HG03135 (cell line): ENCODE results near the gene PES1.
"Not testable (repeated sequence)": the region's sequence is repeated elsewhere in the genome, so short reads cannot be mapped to it uniquely, and the experiment has no call there.

Experiments used
- ATAC-seq: cut with Tn5 transposase; IDR thresholded peaks from one replicate; pipeline ENCODE4 v1.9.1; 2021; ENCODE audit warnings: mild to moderate bottlenecking, moderate library complexity; ENCODE audit not compliant: unreplicated experiment

Gene PES1

DNA sequence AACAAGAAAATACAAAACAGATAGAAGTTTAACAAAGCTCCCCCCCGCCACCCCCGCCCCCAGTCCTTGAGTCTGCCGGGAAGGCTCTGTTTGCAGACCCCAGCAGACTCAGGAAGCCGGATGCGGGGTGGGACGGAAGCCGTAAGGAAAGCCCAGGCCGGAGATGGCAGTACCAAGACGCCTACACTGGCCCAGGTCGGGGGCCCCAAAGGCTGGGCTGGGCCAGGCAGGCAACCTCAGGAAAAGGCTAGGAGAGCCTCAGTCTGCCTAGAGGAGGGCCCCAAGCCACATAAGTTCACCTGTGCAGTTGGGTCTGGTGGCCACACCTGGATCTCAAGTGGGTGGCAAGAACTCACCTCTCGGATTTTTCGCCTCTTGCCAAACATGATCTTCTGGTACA lies 13.2 kb downstream of the PES1 start:
- no peak for ATAC-seq

DNA sequence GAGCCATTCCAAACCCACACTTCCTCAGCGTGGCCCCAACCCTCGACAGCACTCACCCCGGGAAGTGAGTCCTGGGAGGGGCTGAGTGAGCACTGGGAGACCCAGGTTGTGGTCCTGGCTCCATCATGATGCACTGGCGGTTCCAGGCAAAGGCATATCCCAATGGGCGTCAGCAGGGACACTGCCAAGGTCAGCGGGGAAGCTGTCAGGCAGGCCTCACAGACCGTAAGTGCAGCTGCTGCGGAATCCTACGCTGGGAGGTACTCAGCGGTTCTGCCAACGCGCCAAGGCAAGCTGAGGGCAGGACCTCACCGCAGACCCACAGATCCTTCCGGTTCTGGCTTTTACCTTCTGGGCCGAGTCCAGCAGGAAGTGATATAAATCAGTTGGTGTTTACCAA lies 15.9 kb downstream of the PES1 start:
- ATAC-seq = no peak

- no peak for ATAC-seq
These were observed 16.6 kb downstream of the PES1 start for GRCh38 chr22:30574997-30575671.

GRCh38 chr22:30574095-30574981 lies 17.4 kb downstream of the PES1 start, which contains the start of gene GAL3ST1:
TSS of gene GAL3ST1 (minus strand) at chr22:30574665. CDS start at chr22:30557392, 17,273 bp downstream.
- ATAC-seq = no peak

GRCh38 chr22:30573594-30574094 lies 18.1 kb downstream of the PES1 start:
- no peak for ATAC-seq

DNA sequence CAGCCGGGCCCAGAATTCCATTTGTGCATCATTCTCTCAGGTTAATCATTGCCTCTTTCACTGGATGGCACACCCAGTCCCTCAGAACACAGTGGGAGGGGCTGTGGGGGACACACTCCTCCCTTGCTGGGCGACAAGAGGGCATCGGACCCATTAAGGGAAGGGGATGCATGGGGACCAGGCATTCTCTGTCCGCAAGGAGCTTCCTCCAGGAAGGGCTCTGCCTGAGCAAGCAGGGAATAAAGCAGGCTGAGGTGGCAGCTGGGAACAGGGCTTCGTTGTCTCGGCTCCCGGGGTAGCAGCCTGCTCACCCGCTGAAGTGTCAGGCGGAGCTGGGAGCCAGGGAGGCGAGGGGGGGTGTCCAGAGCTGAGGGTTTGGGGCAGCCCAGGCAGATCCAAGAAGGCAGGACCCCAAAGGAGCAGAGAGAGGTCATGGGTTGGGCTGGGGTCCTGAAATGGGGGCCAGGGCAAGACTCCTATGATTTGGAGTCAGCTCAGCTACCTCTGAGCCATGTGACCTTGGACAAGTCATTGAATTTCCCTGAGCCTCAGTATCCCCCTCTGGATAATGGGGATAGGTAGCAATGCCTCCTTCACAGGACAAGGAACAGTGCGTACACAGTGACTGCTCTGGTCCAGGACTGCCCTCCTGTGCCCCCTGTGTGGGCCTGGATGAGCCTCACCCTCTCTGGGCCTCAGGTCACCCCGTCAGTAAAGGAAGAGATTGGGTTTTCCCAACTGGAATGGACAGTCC lies 18.7 kb downstream of the PES1 start:
- ATAC-seq = no peak

- no peak for ATAC-seq
These were observed 19.5 kb downstream of the PES1 start for GRCh38 chr22:30572210-30572609.

DNA sequence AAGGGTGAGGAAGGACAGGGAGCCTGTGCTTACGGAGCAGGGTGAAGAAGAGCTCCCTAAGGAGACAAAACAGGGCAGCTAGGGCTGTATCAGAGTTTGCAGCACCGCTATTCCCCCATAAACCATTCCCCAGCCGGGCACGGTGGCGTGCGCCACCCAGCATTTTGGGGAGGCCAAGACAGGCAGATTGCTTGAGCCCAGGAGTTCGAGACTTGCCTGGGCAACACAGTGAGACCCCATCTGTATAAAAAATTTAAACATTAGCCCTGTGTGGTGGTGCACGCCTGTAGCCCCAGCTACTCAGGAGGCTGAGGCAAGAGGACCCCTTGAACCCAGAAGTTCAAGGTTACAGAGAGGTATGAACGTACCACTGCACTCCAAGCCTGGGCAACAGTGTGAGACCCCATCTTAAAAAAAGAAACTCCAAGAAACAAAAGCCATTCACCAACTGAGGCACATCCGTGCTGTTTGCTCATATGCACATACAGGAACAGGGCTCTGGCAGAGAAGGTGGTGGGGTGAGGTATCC lies 22.0 kb downstream of the PES1 start:
- ATAC-seq = no peak

DNA sequence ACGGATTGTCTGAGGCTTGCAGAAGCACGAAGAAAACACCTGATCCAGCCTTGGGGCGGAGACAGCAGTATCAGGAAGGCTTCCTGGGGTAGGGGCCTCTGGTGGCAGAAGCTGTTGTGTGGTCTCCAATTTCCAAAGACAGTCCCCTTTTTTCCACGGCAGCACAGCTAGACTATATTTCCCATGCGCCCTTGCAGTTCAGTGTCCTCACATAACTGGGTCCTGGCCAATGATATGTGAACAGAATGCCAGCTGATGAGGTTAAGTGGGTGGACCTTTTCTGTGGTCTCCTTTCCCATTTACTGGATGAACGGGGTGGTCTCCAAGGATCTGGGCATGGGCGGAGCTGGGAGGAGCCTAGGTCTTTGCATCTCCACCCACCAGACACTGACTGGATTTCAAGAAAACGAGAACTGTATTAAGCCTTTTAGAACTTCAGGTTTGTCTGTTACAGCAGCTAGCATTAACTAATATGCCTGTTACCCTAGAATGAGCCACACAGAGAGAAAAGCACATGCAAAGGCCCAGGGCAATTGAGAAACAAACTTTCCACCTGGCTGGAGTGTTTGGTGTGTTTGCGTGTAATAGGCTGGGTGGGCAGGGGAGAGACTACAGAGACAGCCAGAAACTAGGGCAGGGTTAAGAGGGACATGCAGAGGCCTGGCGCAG lies 23.4 kb downstream of the PES1 start:
- no peak for ATAC-seq

GRCh38 chr22:30567277-30567676 lies 24.4 kb downstream of the PES1 start:
- not testable (repeated sequence) for ATAC-seq

- no peak for ATAC-seq
These were observed 25.6 kb downstream of the PES1 start for GRCh38 chr22:30566125-30566524.

DNA sequence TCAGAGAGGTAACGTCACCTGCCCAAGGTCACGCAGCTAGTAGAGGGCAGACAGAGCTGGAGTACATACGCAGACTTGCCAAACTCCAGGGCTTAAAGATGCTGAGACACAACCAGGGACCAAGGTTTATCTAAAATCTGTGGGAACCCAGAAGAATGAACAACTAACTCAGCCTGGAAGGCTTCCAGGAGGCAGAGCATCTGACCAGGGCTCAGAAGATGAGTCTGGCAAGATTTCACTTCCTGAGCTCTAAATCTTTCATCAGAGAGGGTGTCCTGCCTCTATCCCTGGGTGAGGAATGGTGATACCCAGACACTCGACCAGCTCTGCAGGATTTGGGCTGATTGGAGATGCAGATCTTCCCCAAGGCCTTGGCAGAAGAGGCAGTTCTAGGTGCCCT lies 26.4 kb downstream of the PES1 start:
- no peak for ATAC-seq

- ATAC-seq = no peak
These were observed 27.0 kb downstream of the PES1 start for GRCh38 chr22:30564761-30565119.

DNA sequence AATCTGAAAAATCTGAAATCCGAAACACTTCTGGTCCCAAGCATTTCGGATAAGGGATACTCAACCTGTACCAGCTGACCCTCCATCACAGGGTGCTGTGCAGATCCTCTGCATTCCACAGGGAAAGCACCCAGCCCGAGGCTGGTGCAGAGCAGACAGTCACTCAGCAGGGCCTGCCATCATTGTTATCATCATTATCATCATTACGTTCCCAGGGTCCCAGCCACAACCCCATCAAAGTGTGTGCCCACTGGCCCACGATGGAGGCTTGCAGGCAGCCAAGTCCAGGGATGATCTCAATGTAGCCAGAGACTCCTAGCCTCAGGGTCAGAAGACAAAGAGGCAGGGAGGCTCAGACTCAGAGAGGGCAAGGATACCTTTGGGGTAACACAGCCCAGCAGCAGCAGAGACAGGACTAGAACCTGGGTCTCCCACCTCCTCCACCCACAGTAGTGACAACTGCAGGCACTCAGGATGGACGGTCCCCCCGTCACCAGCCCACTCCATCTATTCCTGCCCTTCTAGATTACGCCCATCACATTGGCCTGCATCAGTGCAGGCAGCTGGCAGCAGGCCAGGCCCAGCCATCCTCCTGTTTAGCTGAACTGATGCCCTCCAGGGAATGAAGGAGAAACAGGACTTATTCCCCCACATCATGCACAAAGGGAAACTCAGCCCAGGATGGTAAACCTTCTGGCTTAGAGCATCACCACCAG lies 27.5 kb downstream of the PES1 start:
- ATAC-seq = no peak

DNA sequence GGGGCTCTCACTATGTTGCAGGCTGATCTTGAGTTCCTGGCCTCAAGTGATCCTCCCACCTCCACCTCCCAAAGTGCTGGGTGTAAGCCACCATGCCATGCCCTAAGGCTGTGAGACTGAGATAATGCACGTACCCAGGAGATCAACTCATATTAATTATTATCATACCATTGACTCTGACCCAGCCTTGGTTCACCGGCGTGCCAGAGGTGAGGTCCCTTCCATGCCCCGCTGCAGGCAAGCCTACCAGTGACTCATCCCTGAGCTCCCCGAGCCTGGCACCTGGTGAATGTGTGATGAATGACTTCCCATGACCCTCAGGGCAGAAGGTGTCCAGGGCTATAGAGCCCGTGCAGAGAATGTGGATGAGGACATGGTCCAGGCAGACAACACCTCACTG lies 29.3 kb downstream of the PES1 start:
- no peak for ATAC-seq

DNA sequence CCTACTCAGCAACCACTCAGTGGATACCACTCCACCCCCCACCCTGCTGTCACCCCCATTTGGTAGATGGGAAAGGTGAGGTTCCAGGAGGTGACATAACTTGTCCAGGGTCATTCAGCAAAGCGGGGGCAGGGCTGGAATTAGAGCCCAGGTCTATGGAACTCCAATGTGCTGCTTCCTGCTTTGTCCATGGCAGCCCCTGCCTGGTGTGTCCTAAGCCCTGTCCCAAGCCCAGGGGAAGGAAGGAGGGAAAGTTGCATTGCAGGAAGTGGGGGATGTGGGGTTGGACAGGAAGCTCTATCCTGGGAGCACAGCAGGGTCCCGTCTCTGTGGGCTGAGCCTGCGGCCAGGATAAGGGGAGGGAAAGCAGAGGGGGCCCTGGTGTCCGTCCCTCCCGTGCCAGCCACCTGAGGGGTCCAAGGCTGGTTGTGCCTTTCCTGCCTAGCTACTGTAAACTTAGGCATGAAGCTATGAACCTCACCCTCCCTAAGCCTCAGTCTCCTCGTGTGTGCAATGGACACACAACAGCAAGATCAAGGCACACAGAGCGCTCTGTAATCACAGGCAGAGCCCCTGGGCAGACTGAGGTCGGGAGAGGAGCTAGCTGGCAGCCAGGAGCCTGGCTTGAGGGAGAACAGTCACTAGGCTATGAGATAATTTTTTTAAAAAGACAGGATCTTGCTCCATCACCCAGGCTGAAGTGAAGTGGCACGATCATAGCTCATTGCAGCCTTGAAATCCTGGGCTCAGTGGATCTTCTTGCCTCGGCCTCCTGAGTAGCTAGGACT lies 30.1 kb downstream of the PES1 start:
- no peak for ATAC-seq

DNA sequence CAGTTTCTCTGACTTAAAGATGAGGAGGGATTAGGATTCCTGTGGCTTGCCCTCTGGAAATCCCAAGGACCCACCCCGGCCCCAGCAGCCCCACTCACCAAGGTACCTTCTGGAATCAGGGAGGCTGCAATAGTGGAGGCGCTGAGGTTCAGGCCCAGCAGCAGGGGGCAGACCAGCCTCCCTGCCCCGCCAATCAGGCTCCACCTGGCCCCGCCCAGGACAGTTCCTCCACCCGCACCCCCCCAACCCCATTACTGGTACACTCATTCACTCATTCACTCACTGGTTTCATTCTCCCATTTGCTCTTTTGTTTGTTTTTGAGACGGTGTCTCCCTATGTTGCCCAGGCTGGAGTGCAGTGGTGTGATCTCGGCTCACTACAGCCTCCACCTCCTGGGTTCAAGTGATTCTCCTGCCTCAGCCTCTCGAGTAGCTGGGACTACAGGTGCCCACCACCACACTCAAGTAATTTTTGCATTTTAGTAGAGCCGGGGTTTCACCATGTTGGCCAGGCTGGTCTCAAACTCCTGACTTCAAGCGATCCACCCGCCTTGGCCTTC lies 31.0 kb downstream of the PES1 start:
- ATAC-seq = not testable (repeated sequence)

DNA sequence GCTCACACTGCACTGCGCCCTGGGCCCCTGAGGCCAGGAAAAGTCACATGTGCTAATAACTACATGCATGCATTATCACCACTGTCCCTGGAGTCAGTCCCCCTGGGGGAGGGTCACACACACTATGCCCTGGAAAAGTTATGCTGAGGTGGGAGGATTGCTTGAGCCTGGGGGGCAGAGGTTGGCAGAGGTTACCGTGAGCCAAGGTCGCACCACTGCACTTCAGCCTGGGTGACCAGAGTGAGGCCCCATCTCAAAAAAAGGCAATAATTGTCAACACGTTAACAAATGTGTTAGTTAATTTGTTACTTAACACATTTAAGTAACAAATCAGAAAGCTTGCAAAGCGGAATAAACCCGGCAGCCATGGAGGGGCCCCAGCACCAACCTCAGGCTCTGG lies 31.8 kb downstream of the PES1 start:
- ATAC-seq = no peak

- ATAC-seq = no peak
These were observed 34.5 kb downstream of the PES1 start for GRCh38 chr22:30557243-30557642.
